Measurements from ENCODE around the gene SLC27A5. TPM values are rescaled to one million over a fixed set of nuclear protein-coding genes. Genes with fewer than 3 reads are reported as not detected.

Gene SLC27A5
- total and polyA plus RNA-seq, 9 of the 15 experiments (the other 6 are each of a cell fraction or from before 2014, with no cell fraction given): 42.2 to 318 (median 64.7) TPM

DNA sequence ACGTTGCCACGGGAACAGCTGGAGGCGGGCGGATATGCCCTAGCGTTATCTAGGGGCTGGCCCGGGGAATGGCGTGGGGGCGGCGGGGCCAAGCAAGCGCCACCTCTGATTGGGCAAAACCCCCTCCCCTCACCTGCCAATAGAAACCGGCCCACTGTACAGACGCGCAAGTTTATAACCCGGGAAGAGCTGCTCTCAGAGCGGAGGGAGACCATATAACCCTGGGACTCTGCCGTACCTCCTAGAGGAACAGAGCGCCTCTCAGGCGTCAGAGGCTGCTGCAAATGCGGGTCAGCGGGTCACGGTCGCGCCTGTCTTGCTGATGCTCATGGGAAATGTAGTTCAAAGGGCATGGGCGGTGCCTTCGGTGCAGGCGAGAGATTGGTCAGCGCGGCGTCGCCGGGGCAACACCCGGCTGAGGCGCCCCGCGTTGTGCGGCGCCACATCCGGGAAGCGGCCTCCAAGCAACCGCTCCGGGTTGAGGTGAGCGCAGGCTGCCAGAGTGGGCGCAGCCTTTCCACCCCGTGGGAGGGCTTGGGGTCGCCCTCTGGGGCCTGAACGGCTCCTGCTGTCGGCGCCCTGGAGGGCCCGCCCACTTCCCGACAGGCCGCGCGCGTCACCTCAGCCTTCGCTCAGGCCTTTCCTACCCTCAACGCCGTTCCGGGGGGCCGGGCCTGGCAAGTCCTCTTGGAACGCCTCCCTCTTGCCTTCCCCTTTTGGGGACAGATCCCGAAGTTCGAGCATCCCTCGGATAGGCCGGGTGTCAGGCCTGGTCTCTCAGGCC is 35.9 kb downstream of the SLC27A5 start, which contains the start of gene ZNF446 (continued):
- TF ChIP-seq, protein P1, sequence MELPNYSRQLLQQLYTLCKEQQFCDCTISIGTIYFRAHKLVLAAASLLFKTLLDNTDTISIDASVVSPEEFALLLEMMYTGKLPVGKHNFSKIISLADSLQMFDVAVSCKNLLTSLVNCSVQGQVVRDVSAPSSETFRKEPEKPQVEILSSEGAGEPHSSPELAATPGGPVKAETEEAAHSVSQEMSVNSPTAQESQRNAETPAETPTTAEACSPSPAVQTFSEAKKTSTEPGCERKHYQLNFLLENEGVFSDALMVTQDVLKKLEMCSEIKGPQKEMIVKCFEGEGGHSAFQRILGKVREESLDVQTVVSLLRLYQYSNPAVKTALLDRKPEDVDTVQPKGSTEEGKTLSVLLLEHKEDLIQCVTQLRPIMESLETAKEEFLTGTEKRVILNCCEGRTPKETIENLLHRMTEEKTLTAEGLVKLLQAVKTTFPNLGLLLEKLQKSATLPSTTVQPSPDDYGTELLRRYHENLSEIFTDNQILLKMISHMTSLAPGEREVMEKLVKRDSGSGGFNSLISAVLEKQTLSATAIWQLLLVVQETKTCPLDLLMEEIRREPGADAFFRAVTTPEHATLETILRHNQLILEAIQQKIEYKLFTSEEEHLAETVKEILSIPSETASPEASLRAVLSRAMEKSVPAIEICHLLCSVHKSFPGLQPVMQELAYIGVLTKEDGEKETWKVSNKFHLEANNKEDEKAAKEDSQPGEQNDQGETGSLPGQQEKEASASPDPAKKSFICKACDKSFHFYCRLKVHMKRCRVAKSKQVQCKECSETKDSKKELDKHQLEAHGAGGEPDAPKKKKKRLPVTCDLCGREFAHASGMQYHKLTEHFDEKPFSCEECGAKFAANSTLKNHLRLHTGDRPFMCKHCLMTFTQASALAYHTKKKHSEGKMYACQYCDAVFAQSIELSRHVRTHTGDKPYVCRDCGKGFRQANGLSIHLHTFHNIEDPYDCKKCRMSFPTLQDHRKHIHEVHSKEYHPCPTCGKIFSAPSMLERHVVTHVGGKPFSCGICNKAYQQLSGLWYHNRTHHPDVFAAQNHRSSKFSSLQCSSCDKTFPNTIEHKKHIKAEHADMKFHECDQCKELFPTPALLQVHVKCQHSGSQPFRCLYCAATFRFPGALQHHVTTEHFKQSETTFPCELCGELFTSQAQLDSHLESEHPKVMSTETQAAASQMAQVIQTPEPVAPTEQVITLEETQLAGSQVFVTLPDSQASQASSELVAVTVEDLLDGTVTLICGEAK (IDR thresholded peaks at IDR 0.05): peak; percentile 90
- TF ChIP-seq, protein P1 (CRISPR knock-in tag; IDR thresholded peaks at IDR 0.05): no peak
- TF ChIP-seq SIN3B (IDR thresholded peaks at IDR 0.05; ENCODE audit: low read depth) (peak; percentile 52; the same call in 1 of the 2 replicates), SNRNP70 (optimal IDR thresholded peaks at IDR 0.05; ENCODE audit: low read depth, low read length) (peak; percentile 67), SP1 (CRISPR knock-in tag; IDR thresholded peaks at IDR 0.05) (peak; percentile 81), ATF1 (CRISPR knock-in tag; IDR thresholded peaks at IDR 0.05) (peak; percentile 46; the same call in 1 of the 2 replicates), ATF1 (tag; IDR thresholded peaks at IDR 0.05) (peak; percentile 95), DNMT1 (IDR thresholded peaks at IDR 0.05) (peak; percentile 59; the same call in 1 of the 2 replicates), SAFB (IDR thresholded peaks at IDR 0.05; ENCODE audit: borderline replicate concordance, low read depth, low read length) (peak; percentile 56; the same call in 1 of the 2 replicates), ZBTB17 (CRISPR knock-in tag; IDR thresholded peaks at IDR 0.05) (0 out of 2 replicates have a peak, but pooled peaks have one; percentile 17), SMARCA4 (IDR thresholded peaks at IDR 0.05) (peak; percentile 17; the same call in 1 of the 2 replicates), GABPB1 (CRISPR knock-in tag; IDR thresholded peaks at IDR 0.05) (peak; percentile 91), ZNF263 (CRISPR knock-in tag; IDR thresholded peaks at IDR 0.05; ENCODE audit: borderline replicate concordance) (peak; percentile 59; the same call in 1 of the 2 replicates), EHMT2 (IDR thresholded peaks at IDR 0.05) (no peak), NR2C2 (CRISPR knock-in tag; IDR thresholded peaks at IDR 0.05) (peak; percentile 98), NR2C2 (tag; IDR thresholded peaks at IDR 0.05) (peak; percentile 100)
- TF ChIP-seq, protein P2, sequence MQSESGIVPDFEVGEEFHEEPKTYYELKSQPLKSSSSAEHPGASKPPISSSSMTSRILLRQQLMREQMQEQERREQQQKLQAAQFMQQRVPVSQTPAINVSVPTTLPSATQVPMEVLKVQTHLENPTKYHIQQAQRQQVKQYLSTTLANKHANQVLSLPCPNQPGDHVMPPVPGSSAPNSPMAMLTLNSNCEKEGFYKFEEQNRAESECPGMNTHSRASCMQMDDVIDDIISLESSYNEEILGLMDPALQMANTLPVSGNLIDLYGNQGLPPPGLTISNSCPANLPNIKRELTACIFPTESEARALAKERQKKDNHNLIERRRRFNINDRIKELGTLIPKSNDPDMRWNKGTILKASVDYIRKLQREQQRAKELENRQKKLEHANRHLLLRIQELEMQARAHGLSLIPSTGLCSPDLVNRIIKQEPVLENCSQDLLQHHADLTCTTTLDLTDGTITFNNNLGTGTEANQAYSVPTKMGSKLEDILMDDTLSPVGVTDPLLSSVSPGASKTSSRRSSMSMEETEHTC (IDR thresholded peaks at IDR 0.05): no peak

Measured in K562 (cell line).